Fibroblast of pulmonary artery (primary cell): ENCODE data around the gene KCTD15.
A peak's percentile ranks its signal among the peaks of the same experiment; 100 is the strongest.

Experiments used
- DNase-seq: peaks from one replicate; pipeline ENCODE4 v3.0.0-alpha.2; 2010; ENCODE audit warnings: low read depth
- H3K4me3 ChIP-seq: replicated peaks from 2 replicates; pipeline ENCODE4 v1.5.1; 2011; ENCODE audit warnings: low read depth, mild to moderate bottlenecking, control low read depth, low read length, moderate library complexity
- CTCF ChIP-seq: IDR thresholded peaks from 2 replicates; pipeline ENCODE4 v1.5.1; 2011; ENCODE audit warnings: mild to moderate bottlenecking, control low read depth, low read length, inconsistent platforms; ENCODE audit errors: missing control alignments

Gene KCTD15

GRCh38 chr19:33780746-33781145 is 15.9 kb upstream of the KCTD15 start:
- no peak overlapping the region for H3K4me3 ChIP-seq
- DNase-seq, result peak; percentile 11
- TF ChIP-seq CTCF, result no peak

GRCh38 chr19:33781415-33781935 is 15.2 kb upstream of the KCTD15 start:
- TF ChIP-seq CTCF, result no peak
- no peak overlapping the region for H3K4me3 ChIP-seq
- DNase-seq, result no peak

- DNase-seq, result peak; percentile 33
- H3K4me3 ChIP-seq, result no peak overlapping the region
- no peak for TF ChIP-seq CTCF
Observed at GRCh38 chr19:33781996-33782395, 14.7 kb upstream of the KCTD15 start.

GRCh38 chr19:33784432-33784831 is 12.2 kb upstream of the KCTD15 start:
- no peak for TF ChIP-seq CTCF
- DNase-seq, result no peak
- no peak overlapping the region for H3K4me3 ChIP-seq

GRCh38 chr19:33785795-33786194 is 10.9 kb upstream of the KCTD15 start:
- TF ChIP-seq CTCF, result no peak
- H3K4me3 ChIP-seq, result no peak overlapping the region
- DNase-seq, result peak; percentile 22

- H3K4me3 ChIP-seq, result no peak overlapping the region
- DNase-seq, result no peak
- no peak for TF ChIP-seq CTCF
Observed at GRCh38 chr19:33788676-33789075, 8.0 kb upstream of the KCTD15 start.

- DNase-seq, result no peak
- H3K4me3 ChIP-seq, result no peak overlapping the region
- no peak for TF ChIP-seq CTCF
Observed at GRCh38 chr19:33789344-33789743, 7.3 kb upstream of the KCTD15 start.
